SH-SY5Y (cell line): ENCODE results near the gene BLVRB.

Source experiments
- GATA2 ChIP-seq: IDR thresholded peaks from 2 replicates; pipeline ENCODE4 v1.6.1; 2011; ENCODE audit warnings: mild to moderate bottlenecking, low read depth, low read length
- GATA3 ChIP-seq: IDR thresholded peaks from 2 replicates; pipeline ENCODE4 v1.6.1; 2011; ENCODE audit warnings: low read depth, mild to moderate bottlenecking, low read length, moderate library complexity

- TF ChIP-seq GATA2, result no peak
- TF ChIP-seq GATA3, result no peak
Observed at GRCh38 chr19:40450664-40451063, 14.9 kb downstream of the BLVRB start.
